ENCODE measurements around the gene GRK6. TPM values are rescaled to one million over a fixed set of nuclear protein-coding genes. Genes with fewer than 3 reads are reported as not detected.

Gene GRK6
- total and polyA plus RNA-seq, 4 donors = 13.0 to 27.6 (median 20.4) TPM

DNA sequence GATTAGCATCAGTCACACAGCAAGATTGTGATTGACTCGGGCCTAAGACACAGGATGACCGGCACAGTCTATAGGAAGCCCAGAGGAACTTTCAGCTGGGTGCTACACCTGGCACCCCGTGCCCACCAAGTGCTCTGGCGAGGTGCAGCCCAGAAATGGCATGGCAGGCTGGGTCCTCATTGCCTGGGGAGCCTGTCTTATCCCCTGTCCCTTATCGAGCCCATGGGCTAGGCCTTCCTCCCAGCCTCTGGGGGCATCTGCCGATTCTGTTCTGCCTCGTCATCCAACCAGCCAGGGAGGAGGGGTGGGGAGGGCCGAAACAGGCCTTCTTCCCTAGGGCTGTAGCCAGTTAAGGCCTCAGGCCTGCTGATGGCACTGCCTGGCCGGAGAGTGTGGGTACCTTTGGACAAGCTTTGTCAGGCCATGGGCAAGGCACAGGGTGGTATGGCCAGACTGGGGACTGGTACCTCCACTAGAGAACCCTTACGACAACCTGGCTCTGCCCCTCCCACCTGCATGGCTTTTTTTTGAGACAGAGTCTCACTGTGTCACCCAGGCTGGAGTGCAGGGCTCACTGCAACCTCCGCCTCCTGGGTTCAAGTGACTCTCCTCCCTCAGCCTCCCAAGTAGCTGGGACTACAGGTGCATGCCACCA is 1.6 kb downstream of the GRK6 start:
- no peak overlapping the region for H3K4me3 ChIP-seq (ENCODE audit: low read length in 2 of 2)
- peaks cover 0 to 3% of the 10 kb centered on the region in 2 donors for H3K4me1 ChIP-seq (ENCODE audit: control insufficient read depth in 1 of 2, insufficient read depth in 2 of 2, low read length in 2 of 2)
- 81 to 85% methylated on average over 11 of the region's 11 CpGs for WGBS, 2 donors
- ATAC-seq (ENCODE audit: low FRiP score) (no peak), DNase-seq (peak in 1 of 2 donors; percentile 55)
- no peak overlapping the region for H3K27ac ChIP-seq (ENCODE audit: low read depth in 1 of 2, low read length in 2 of 2)
- H3K27me3 ChIP-seq (ENCODE audit: control insufficient read depth in 1 of 2, insufficient read depth in 2 of 2, low read length in 1 of 2) = no peaks in the 10 kb centered on the region
- H3K9me3 ChIP-seq (ENCODE audit: control insufficient read depth, low read length) = no peaks in the 10 kb centered on the region
- intact Hi-C loops (cut with DNase I) = loop anchor here in 1 of 2 donors (2.0 kb wide), 2 partner anchors 27 to 69 kb away; partner anchors contain the start of gene PDLIM7
- no peaks in the 10 kb centered on the region for H3K36me3 ChIP-seq (ENCODE audit: control insufficient read depth in 1 of 2, insufficient read depth in 2 of 2, low read length in 1 of 2)

DNA sequence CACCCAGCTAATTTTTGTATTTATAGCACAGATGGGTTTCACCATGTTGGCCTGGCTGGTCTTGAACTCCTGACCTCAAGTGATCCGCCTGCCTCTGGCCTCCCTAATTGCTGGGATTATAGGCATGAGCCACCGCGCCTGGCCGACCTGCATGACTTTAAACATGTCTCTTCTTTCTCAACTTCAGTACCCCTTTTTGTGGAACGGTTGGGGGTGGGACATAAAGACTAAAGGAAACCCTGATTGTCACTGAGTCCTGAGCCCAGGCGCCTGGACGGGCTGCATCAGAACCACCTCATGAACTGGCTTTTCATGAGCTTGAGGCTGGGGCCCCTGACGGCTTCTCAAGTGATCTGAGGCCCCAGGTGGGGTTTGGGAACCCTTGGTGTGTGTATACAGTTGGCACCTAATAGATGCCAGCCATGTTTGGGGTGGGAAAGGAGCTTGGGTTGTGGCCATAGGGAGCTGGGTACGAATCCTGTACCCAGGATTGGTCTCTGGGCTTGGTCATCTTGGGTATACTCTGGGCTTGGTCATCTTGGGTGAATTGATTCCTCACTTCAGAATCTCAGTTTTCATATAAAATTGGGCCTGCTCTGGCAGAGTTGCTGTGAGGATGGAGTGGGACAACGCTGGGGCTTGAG is 2.2 kb downstream of the GRK6 start:
- Histone ChIP-seq H3K4me1 (ENCODE audit: control insufficient read depth in 1 of 2, insufficient read depth in 2 of 2, low read length in 2 of 2) (peaks cover 0 to 3% of the 10 kb centered on the region in 2 donors), H3K36me3 (ENCODE audit: control insufficient read depth in 1 of 2, insufficient read depth in 2 of 2, low read length in 1 of 2) (no peaks in the 10 kb centered on the region), H3K27ac (ENCODE audit: low read depth in 1 of 2, low read length in 2 of 2) (no peak overlapping the region), H3K27me3 (ENCODE audit: control insufficient read depth in 1 of 2, insufficient read depth in 2 of 2, low read length in 1 of 2) (no peaks in the 10 kb centered on the region), H3K9me3 (ENCODE audit: control insufficient read depth, low read length) (no peaks in the 10 kb centered on the region), H3K4me3 (ENCODE audit: low read length in 2 of 2) (no peak overlapping the region)
- intact Hi-C loops (cut with DNase I) = no loop called here
- ATAC-seq (ENCODE audit: low FRiP score) (no peak), DNase-seq (no peak)
- WGBS, 2 donors = 88 to 89% methylated on average over 10 of the region's 10 CpGs

DNA sequence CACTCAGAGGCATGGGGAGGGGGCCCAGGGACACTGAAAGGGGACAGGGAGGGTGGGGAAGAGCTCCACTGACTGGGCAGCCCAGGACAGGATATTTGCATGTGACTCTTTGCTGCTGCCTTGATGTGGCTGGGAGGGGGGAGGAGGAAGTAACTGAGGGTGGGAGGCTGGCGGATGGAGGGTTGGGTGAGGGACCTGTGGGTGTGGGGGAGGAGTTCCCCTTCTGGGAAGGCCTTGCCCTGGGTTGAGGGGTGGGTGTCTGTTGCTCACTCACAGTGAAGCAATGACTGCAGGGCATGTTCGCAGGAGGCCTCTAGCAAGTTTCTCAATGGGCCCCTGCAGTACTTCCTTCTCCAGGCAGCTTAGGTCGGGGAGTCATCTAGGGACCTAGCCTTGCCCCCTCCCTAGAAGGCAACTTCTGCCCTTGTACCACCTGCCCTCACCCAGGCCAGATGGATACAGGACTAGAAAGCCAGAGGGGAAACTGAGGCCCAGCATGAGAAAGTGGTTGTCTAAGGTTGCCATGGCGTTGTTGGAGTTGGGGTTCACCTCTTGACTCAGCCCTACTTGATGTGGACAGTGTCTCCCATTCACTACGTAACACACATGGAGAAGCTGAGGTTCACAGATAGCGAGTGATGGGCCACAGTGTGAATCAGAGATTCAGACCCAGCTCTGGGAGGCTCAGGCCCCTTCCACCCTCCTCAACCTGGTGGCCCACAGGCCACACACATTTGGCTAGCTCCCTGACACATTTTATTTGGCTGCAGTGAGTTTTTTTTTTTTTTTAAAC is 3.0 kb downstream of the GRK6 start:
- no peak overlapping the region for H3K4me3 ChIP-seq (ENCODE audit: low read length in 2 of 2)
- H3K4me1 ChIP-seq (ENCODE audit: control insufficient read depth in 1 of 2, insufficient read depth in 2 of 2, low read length in 2 of 2) = peaks cover 0 to 3% of the 10 kb centered on the region in 2 donors
- 90 to 91% methylated on average over 6 of the region's 6 CpGs for WGBS, 2 donors
- H3K27me3 ChIP-seq (ENCODE audit: control insufficient read depth in 1 of 2, insufficient read depth in 2 of 2, low read length in 1 of 2) = no peaks in the 10 kb centered on the region
- ATAC-seq (ENCODE audit: low FRiP score) = no peak
- H3K27ac ChIP-seq (ENCODE audit: low read depth in 1 of 2, low read length in 2 of 2) = no peak overlapping the region
- DNase-seq = peak; percentile 80 to 90
- intact Hi-C loops (cut with DNase I) = no loop called here
- no peaks in the 10 kb centered on the region for H3K36me3 ChIP-seq (ENCODE audit: control insufficient read depth in 1 of 2, insufficient read depth in 2 of 2, low read length in 1 of 2)
- H3K9me3 ChIP-seq (ENCODE audit: control insufficient read depth, low read length) = no peaks in the 10 kb centered on the region

DNA sequence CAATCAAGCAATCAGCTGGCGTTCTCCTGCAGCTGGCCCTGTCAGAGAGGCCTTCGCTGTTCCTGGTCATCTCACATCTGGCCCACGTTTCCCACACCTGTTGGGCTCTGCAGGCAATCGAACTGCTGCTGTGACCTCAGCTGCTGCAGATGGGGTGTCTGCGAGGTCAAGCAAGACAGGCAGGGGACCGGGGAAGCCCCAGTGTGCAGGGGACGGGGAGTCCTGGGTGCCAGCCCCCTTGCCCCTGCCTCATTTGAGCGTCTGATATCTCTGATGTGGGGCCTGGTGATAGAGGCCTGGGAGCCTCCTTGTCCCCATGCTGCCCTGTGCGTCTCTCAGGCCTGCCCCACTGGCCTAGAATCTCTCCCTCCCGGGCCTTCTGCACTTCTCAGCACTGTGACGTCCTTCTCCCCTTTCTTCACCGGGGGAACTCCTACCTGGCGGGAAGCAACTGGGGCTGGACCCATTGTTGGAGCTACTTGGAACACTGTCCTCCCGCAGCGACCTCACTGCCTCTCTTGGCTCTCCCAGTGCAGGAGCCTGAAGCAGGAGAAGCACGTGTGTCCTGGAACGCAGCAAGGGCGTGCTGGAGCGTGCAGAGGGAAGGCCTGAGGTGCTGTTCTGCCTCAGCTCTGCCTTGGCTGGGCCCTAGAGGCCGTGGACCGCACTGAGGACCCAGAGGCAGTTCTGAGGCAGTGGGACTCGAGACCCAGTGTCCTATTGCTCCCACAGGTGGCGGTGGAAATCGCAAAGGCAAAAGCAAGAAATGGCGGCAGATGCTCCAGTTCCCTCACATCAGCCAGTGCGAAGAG is 3.9 kb downstream of the GRK6 start:
- Histone ChIP-seq H3K4me1 (ENCODE audit: control insufficient read depth in 1 of 2, insufficient read depth in 2 of 2, low read length in 2 of 2) (peaks cover 0 to 3% of the 10 kb centered on the region in 2 donors), H3K36me3 (ENCODE audit: control insufficient read depth in 1 of 2, insufficient read depth in 2 of 2, low read length in 1 of 2) (no peaks in the 10 kb centered on the region), H3K27ac (ENCODE audit: low read depth in 1 of 2, low read length in 2 of 2) (no peak overlapping the region), H3K27me3 (ENCODE audit: control insufficient read depth in 1 of 2, insufficient read depth in 2 of 2, low read length in 1 of 2) (no peaks in the 10 kb centered on the region), H3K9me3 (ENCODE audit: control insufficient read depth, low read length) (no peaks in the 10 kb centered on the region), H3K4me3 (ENCODE audit: low read length in 2 of 2) (no peak overlapping the region)
- intact Hi-C loops (cut with DNase I) = no loop called here
- ATAC-seq (ENCODE audit: low FRiP score) (no peak), DNase-seq (peak in 1 of 2 donors; percentile 49)
- WGBS, 2 donors = 94 to 95% methylated on average over 26 of the region's 26 CpGs

DNA sequence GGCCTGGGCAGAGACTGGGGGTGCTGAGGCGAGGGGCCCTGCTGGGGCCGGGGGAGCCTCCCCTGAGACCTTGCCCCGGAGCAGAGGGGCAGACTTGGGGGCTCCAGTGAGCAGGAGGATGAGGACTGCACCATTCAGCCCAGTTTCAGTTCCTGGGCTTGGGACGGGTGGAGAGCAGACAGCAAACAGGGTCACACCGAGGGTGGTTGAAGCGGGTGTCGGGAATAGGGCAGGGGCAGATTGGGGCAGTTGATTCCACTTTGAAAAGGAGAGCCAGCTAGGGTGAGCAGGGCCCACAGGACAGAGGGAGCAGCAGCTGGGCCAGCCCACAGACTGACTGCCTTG is 4.5 kb downstream of the GRK6 start:
- WGBS, 2 donors = 92 to 99% methylated on average over 7 of the region's 7 CpGs
- no peak overlapping the region for H3K27ac ChIP-seq (ENCODE audit: low read depth in 1 of 2, low read length in 2 of 2)

DNA sequence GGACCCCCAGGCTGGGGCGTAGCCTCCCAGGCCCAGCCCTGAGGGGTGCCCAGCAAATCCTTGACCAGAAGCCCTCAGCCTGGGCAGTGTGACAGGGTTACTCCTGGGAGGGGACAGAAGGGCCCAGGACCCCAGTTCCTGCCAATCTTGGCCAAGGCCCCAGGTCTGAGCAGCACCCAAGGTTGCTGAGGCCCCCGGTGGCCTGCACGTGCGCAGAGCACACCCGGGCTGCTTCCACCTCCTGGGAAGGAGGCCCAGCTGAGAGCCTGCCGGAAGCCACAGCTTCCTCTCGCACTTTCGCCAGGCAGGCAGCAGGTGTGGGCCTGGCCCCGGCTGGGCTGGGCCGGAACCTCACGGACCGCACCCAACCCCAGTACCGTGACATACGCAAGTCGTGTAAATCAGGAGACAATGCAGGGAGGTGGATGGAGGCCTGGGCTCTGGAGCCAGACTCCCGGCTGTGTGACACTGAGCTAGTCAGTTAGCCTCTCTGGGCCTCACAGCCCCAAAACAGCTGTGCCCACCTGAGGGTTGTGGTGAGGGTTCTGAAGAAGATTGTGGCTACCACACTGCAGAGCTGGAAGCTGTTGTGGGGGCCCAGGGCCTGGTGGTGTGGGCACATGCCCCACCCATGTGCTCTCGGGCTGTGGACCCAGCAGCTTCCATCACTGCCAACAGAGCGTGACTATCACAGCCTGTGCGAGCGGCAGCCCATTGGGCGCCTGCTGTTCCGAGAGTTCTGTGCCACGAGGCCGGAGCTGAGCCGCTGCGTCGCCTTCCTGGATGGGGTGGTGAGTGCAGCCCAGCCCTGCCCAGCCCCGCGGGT is 5.1 kb downstream of the GRK6 start:
- ATAC-seq (ENCODE audit: low FRiP score) (no peak), DNase-seq (peak; percentile 60 to 77)
- Histone ChIP-seq H3K36me3 (ENCODE audit: control insufficient read depth in 1 of 2, insufficient read depth in 2 of 2, low read length in 1 of 2) (no peaks in the 10 kb centered on the region), H3K27ac (ENCODE audit: low read depth in 1 of 2, low read length in 2 of 2) (no peak overlapping the region), H3K27me3 (ENCODE audit: control insufficient read depth in 1 of 2, insufficient read depth in 2 of 2, low read length in 1 of 2) (no peaks in the 10 kb centered on the region), H3K9me3 (ENCODE audit: control insufficient read depth, low read length) (no peaks in the 10 kb centered on the region), H3K4me1 (ENCODE audit: control insufficient read depth in 1 of 2, insufficient read depth in 2 of 2, low read length in 2 of 2) (peaks cover 0 to 3% of the 10 kb centered on the region in 2 donors), H3K4me3 (ENCODE audit: low read length in 2 of 2) (no peak overlapping the region)
- intact Hi-C loops (cut with DNase I) = no loop called here
- 82 to 88% methylated on average over 28 to 29 of the region's 29 CpGs for WGBS, 2 donors

More for the DNA sequence above, 4.5 kb downstream of the GRK6 start:
- Histone ChIP-seq H3K4me3 (ENCODE audit: low read length in 2 of 2) (no peak overlapping the region), H3K27me3 (ENCODE audit: control insufficient read depth in 1 of 2, insufficient read depth in 2 of 2, low read length in 1 of 2) (no peaks in the 10 kb centered on the region), H3K36me3 (ENCODE audit: control insufficient read depth in 1 of 2, insufficient read depth in 2 of 2, low read length in 1 of 2) (no peaks in the 10 kb centered on the region), H3K9me3 (ENCODE audit: control insufficient read depth, low read length) (no peaks in the 10 kb centered on the region), H3K4me1 (ENCODE audit: control insufficient read depth in 1 of 2, insufficient read depth in 2 of 2, low read length in 2 of 2) (peaks cover 0 to 3% of the 10 kb centered on the region in 2 donors)
- intact Hi-C loops (cut with DNase I) = no loop called here
- DNase-seq (no peak), ATAC-seq (ENCODE audit: low FRiP score) (no peak)

GRCh38 chr5:177432143-177432838 is 5.8 kb downstream of the GRK6 start:
- no peaks in the 10 kb centered on the region for H3K9me3 ChIP-seq (ENCODE audit: control insufficient read depth, low read length)
- H3K4me3 ChIP-seq (ENCODE audit: low read length in 2 of 2) = no peak overlapping the region
- ATAC-seq (ENCODE audit: low FRiP score) (no peak), DNase-seq (peak; percentile 52 to 76)
- H3K4me1 ChIP-seq (ENCODE audit: control insufficient read depth in 1 of 2, insufficient read depth in 2 of 2, low read length in 2 of 2) = peaks cover 0 to 3% of the 10 kb centered on the region in 2 donors
- WGBS, 2 donors = 39 to 42% methylated on average over 17 to 18 of the region's 18 CpGs
- H3K27ac ChIP-seq (ENCODE audit: low read depth in 1 of 2, low read length in 2 of 2) = no peak overlapping the region
- intact Hi-C loops (cut with DNase I) = no loop called here
- H3K36me3 ChIP-seq (ENCODE audit: control insufficient read depth in 1 of 2, insufficient read depth in 2 of 2, low read length in 1 of 2) = no peaks in the 10 kb centered on the region
- no peaks in the 10 kb centered on the region for H3K27me3 ChIP-seq (ENCODE audit: control insufficient read depth in 1 of 2, insufficient read depth in 2 of 2, low read length in 1 of 2)

Data from aorta (tissue), 5 donors.